ENCODE measurements around the gene ANO1.

ANO1 gene

DNA sequence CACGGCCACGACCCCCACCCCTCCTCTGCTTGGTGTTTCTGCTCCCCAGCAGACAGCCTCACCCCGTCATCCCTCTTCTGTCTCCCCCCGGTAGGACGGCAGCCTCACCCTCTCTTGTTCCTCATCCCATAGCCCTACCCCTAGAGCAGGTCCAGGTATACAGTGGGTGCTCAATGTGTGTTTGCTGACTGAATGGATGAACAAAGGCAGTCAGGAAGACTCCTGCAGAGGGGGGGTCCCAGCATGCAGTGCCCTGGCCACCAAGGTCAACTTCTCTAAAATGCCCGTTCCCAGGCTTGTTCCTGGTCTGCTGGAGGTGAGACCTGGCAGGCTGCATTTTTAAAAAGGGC, 90.3 kb downstream of the ANO1 start:
- H3K4me1 ChIP-seq (ENCODE audit: control insufficient read depth, low read depth, low read length) = no peaks in the 10 kb centered on the region
- H3K27me3 ChIP-seq (ENCODE audit: insufficient read depth, low read length, poor library complexity) = no peaks in the 10 kb centered on the region
- no peak overlapping the region for H3K9ac ChIP-seq (ENCODE audit: low read length)
- H3K4me3 ChIP-seq (ENCODE audit: low read length) = no peak overlapping the region
- H3K79me2 ChIP-seq (ENCODE audit: control insufficient read depth, insufficient read depth, low read length) = no peaks in the 10 kb centered on the region
- H3K56ac ChIP-seq (ENCODE audit: low read length) = no peak overlapping the region
- H2AK5ac ChIP-seq (ENCODE audit: low read length) = no peak overlapping the region
- H3K79me1 ChIP-seq (ENCODE audit: low read length) = no peaks in the 10 kb centered on the region
- no peak overlapping the region for H2BK15ac ChIP-seq (replicated peaks; ENCODE audit: low read depth)
- H3K23ac ChIP-seq (ENCODE audit: low read length) = no peak overlapping the region
- no peak overlapping the region for H3K4me2 ChIP-seq (ENCODE audit: low read length)
- no peak overlapping the region for H3K18ac ChIP-seq (ENCODE audit: low read length)
- WGBS (ENCODE audit: extremely low coverage, insufficient coverage, low lambda C conversion rate) = no CpG with 5 or more reads among the region's 6 CpGs
- H4K5ac ChIP-seq (ENCODE audit: low read length) = no peak overlapping the region
- H3K4ac ChIP-seq (ENCODE audit: low read depth, low read length) = no peak overlapping the region
- no peak overlapping the region for H4K8ac ChIP-seq (ENCODE audit: low read depth, low read length)
- DNase-seq = no peak
- no peak overlapping the region for H2BK5ac ChIP-seq (ENCODE audit: low read length)
- H3K27ac ChIP-seq (ENCODE audit: low read depth, low read length) = no peak overlapping the region
- H3K36me3 ChIP-seq (ENCODE audit: control insufficient read depth, insufficient read depth, low read length) = no peaks in the 10 kb centered on the region
- H2BK120ac ChIP-seq (ENCODE audit: low read depth, low read length) = no peak overlapping the region

DNA sequence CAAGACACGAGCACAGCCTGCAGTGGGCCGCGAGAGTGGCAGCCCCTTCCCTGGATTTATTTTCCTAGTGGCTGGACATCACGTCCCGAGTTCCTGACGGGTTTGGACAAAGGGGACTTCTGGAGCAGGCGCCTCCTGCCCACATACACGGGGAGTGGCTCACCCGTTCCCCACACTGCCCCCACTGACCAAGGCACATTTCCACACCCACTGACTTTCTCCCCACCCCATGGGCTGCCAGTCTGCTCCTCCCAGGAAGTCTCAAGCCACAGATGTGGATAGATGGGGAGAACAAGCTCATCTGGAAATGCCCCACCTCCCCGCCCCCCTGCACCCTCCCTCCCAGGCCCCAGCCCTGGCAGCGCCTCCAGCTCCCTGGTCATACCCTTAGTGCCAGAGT, 91.0 kb downstream of the ANO1 start:
- Histone ChIP-seq H3K4me1 (ENCODE audit: control insufficient read depth, low read depth, low read length) (no peaks in the 10 kb centered on the region), H3K27ac (ENCODE audit: low read depth, low read length) (no peak overlapping the region), H3K4ac (ENCODE audit: low read depth, low read length) (no peak overlapping the region), H3K18ac (ENCODE audit: low read length) (no peak overlapping the region), H3K4me3 (ENCODE audit: low read length) (no peak overlapping the region), H2BK15ac (replicated peaks; ENCODE audit: low read depth) (no peak overlapping the region), H4K5ac (ENCODE audit: low read length) (no peak overlapping the region), H2BK120ac (ENCODE audit: low read depth, low read length) (no peak overlapping the region), H3K56ac (ENCODE audit: low read length) (no peak overlapping the region), H3K36me3 (ENCODE audit: control insufficient read depth, insufficient read depth, low read length) (no peaks in the 10 kb centered on the region), H3K23ac (ENCODE audit: low read length) (no peak overlapping the region), H3K9ac (ENCODE audit: low read length) (no peak overlapping the region), H2AK5ac (ENCODE audit: low read length) (no peak overlapping the region), H3K79me2 (ENCODE audit: control insufficient read depth, insufficient read depth, low read length) (no peaks in the 10 kb centered on the region), H3K27me3 (ENCODE audit: insufficient read depth, low read length, poor library complexity) (no peaks in the 10 kb centered on the region), H3K79me1 (ENCODE audit: low read length) (no peaks in the 10 kb centered on the region), H2BK5ac (ENCODE audit: low read length) (no peak overlapping the region), H3K4me2 (ENCODE audit: low read length) (no peak overlapping the region), H4K8ac (ENCODE audit: low read depth, low read length) (no peak overlapping the region)
- DNase-seq = no peak
- no CpG with 5 or more reads among the region's 11 CpGs for WGBS (ENCODE audit: extremely low coverage, insufficient coverage, low lambda C conversion rate)

DNA sequence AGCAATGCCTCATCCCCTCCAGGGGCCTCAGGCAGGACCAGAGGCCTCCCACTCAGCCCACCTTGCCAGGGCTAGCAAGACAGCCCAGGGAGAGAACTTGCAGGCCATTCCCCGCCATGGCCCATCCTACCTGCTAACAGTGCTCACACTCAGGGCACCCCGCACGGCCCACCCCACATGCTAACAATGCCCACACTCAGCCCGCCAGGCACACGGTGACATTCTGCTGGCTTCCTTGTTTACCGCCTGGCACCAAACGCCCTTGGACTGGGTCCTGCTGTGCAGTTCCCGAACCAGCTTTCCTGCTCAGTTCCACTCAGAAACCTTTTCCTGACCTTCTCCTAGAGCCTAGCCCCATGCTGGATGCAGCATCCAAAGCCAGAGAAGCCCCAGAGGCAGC, 91.5 kb downstream of the ANO1 start:
- H3K56ac ChIP-seq (ENCODE audit: low read length) = no peak overlapping the region
- WGBS (ENCODE audit: extremely low coverage, insufficient coverage, low lambda C conversion rate) = no CpG with 5 or more reads among the region's 8 CpGs
- no peak overlapping the region for H3K27ac ChIP-seq (ENCODE audit: low read depth, low read length)
- no peaks in the 10 kb centered on the region for H3K4me1 ChIP-seq (ENCODE audit: control insufficient read depth, low read depth, low read length)
- H3K9ac ChIP-seq (ENCODE audit: low read length) = no peak overlapping the region
- no peak overlapping the region for H3K18ac ChIP-seq (ENCODE audit: low read length)
- H3K4me3 ChIP-seq (ENCODE audit: low read length) = no peak overlapping the region
- H3K27me3 ChIP-seq (ENCODE audit: insufficient read depth, low read length, poor library complexity) = no peaks in the 10 kb centered on the region
- H3K4me2 ChIP-seq (ENCODE audit: low read length) = no peak overlapping the region
- H4K5ac ChIP-seq (ENCODE audit: low read length) = no peak overlapping the region
- H4K8ac ChIP-seq (ENCODE audit: low read depth, low read length) = no peak overlapping the region
- DNase-seq = no peak
- H2BK5ac ChIP-seq (ENCODE audit: low read length) = no peak overlapping the region
- H3K4ac ChIP-seq (ENCODE audit: low read depth, low read length) = no peak overlapping the region
- H3K79me2 ChIP-seq (ENCODE audit: control insufficient read depth, insufficient read depth, low read length) = no peaks in the 10 kb centered on the region
- no peaks in the 10 kb centered on the region for H3K36me3 ChIP-seq (ENCODE audit: control insufficient read depth, insufficient read depth, low read length)
- H3K79me1 ChIP-seq (ENCODE audit: low read length) = no peaks in the 10 kb centered on the region
- no peak overlapping the region for H2BK120ac ChIP-seq (ENCODE audit: low read depth, low read length)
- no peak overlapping the region for H2AK5ac ChIP-seq (ENCODE audit: low read length)
- no peak overlapping the region for H3K23ac ChIP-seq (ENCODE audit: low read length)
- H2BK15ac ChIP-seq (replicated peaks; ENCODE audit: low read depth) = no peak overlapping the region

DNA sequence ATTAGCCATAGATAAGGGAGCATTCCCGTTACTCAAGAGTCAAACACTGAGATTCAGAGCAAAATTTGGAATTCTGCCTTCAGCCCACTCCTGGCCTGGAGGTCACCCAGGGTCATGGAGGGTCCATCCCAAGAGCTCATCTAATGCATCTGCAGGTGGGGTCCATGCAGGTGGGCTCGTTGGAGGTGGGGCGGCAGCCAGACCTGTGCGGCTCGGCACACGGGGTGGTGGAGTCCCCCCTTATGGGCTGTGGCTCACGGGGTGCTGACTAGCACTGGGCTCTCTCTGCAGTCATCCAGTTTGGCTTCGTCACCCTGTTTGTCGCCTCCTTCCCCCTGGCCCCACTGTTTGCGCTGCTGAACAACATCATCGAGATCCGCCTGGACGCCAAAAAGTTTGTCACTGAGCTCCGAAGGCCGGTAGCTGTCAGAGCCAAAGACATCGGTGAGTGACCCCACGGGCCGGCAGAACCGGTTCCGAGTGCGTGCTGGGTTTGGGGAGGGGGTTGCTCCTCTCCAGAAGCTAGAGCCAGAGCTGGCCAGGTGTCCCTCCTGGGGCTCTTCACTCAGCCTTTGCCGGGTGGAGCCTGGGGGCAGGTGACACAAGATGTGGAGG, 92.6 kb downstream of the ANO1 start:
- Histone ChIP-seq H3K4ac (ENCODE audit: low read depth, low read length) (no peak overlapping the region), H2BK120ac (ENCODE audit: low read depth, low read length) (no peak overlapping the region), H2BK5ac (ENCODE audit: low read length) (no peak overlapping the region), H3K9ac (ENCODE audit: low read length) (no peak overlapping the region), H3K4me1 (ENCODE audit: control insufficient read depth, low read depth, low read length) (no peaks in the 10 kb centered on the region), H3K79me1 (ENCODE audit: low read length) (no peaks in the 10 kb centered on the region), H3K23ac (ENCODE audit: low read length) (no peak overlapping the region), H3K4me2 (ENCODE audit: low read length) (no peak overlapping the region), H3K56ac (ENCODE audit: low read length) (no peak overlapping the region), H3K36me3 (ENCODE audit: control insufficient read depth, insufficient read depth, low read length) (no peaks in the 10 kb centered on the region), H4K5ac (ENCODE audit: low read length) (no peak overlapping the region), H3K79me2 (ENCODE audit: control insufficient read depth, insufficient read depth, low read length) (no peaks in the 10 kb centered on the region), H3K27me3 (ENCODE audit: insufficient read depth, low read length, poor library complexity) (no peaks in the 10 kb centered on the region), H2AK5ac (ENCODE audit: low read length) (no peak overlapping the region), H2BK15ac (replicated peaks; ENCODE audit: low read depth) (no peak overlapping the region), H4K8ac (ENCODE audit: low read depth, low read length) (no peak overlapping the region), H3K18ac (ENCODE audit: low read length) (no peak overlapping the region), H3K27ac (ENCODE audit: low read depth, low read length) (no peak overlapping the region), H3K4me3 (ENCODE audit: low read length) (no peak overlapping the region)
- DNase-seq = no peak
- WGBS (ENCODE audit: extremely low coverage, insufficient coverage, low lambda C conversion rate) = no CpG with 5 or more reads among the region's 22 CpGs

DNA sequence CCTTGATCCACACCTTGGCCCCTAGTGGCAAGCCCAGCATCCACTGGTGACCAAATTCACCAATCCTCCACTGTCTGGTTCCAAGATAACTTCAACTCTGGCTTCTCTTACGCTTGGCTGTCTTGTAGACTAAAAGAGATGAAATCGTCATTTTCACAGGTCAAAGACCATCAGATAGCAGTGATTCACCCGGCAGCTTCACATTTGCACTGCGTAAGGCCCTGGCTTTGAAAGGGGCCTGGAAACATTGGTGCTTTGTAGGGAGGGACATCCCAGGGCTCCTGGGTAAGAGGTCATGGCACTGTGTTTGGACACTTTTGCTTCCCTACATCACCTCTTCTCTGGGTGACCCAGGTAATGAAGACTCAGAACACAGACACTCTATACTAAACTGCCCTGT, 94.9 kb downstream of the ANO1 start:
- H4K5ac ChIP-seq (ENCODE audit: low read length) = no peak overlapping the region
- H3K36me3 ChIP-seq (ENCODE audit: control insufficient read depth, insufficient read depth, low read length) = no peaks in the 10 kb centered on the region
- no peaks in the 10 kb centered on the region for H3K27me3 ChIP-seq (ENCODE audit: insufficient read depth, low read length, poor library complexity)
- no peak overlapping the region for H2BK5ac ChIP-seq (ENCODE audit: low read length)
- WGBS (ENCODE audit: extremely low coverage, insufficient coverage, low lambda C conversion rate) = no CpG with 5 or more reads among the region's 4 CpGs
- H3K4me3 ChIP-seq (ENCODE audit: low read length) = no peak overlapping the region
- H3K79me2 ChIP-seq (ENCODE audit: control insufficient read depth, insufficient read depth, low read length) = no peaks in the 10 kb centered on the region
- H2BK120ac ChIP-seq (ENCODE audit: low read depth, low read length) = no peak overlapping the region
- H3K9ac ChIP-seq (ENCODE audit: low read length) = no peak overlapping the region
- no peak overlapping the region for H3K27ac ChIP-seq (ENCODE audit: low read depth, low read length)
- no peak overlapping the region for H4K8ac ChIP-seq (ENCODE audit: low read depth, low read length)
- no peaks in the 10 kb centered on the region for H3K4me1 ChIP-seq (ENCODE audit: control insufficient read depth, low read depth, low read length)
- no peak overlapping the region for H2BK15ac ChIP-seq (replicated peaks; ENCODE audit: low read depth)
- H3K79me1 ChIP-seq (ENCODE audit: low read length) = no peaks in the 10 kb centered on the region
- no peak overlapping the region for H3K56ac ChIP-seq (ENCODE audit: low read length)
- no peak for DNase-seq
- no peak overlapping the region for H3K4me2 ChIP-seq (ENCODE audit: low read length)
- H3K18ac ChIP-seq (ENCODE audit: low read length) = no peak overlapping the region
- H3K23ac ChIP-seq (ENCODE audit: low read length) = no peak overlapping the region
- no peak overlapping the region for H2AK5ac ChIP-seq (ENCODE audit: low read length)
- H3K4ac ChIP-seq (ENCODE audit: low read depth, low read length) = no peak overlapping the region

DNA sequence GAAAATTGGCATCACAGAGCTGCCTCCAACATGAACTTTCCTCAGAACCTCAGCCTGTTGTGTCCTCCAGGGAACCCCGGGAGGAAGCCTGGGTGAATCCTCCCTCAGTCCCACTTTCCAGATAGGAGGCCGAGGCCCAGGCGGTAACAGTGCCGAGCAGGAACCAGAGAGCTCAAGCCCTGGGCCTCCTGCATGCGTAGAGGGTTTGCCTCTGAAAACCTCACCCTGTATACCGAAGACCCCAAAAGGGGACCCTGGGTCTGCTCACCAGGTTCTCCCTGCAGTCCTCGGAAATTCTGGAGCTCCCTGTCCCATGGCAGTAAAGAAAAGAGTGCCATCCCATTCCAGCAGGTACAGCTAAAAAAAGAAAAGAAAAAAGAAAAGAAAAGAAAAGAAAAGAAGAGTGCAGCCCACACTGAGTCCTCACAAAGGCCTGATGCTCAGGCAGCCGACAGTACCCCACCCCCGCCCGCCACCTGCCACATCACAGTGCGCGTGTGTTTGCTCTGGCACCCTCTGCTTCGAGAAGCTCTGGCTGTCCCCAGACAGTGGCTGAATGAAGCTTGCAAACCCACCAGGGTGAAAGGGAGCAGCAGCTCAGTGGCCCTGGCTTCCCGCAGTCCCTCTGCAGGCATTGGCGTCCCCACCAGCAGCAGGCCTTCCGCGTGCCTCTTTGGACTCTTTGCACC, 96.6 kb downstream of the ANO1 start:
- no peak overlapping the region for H3K4me2 ChIP-seq (ENCODE audit: low read length)
- H2BK120ac ChIP-seq (ENCODE audit: low read depth, low read length) = no peak overlapping the region
- H3K4me1 ChIP-seq (ENCODE audit: control insufficient read depth, low read depth, low read length) = no peaks in the 10 kb centered on the region
- H3K23ac ChIP-seq (ENCODE audit: low read length) = no peak overlapping the region
- H2AK5ac ChIP-seq (ENCODE audit: low read length) = no peak overlapping the region
- H4K5ac ChIP-seq (ENCODE audit: low read length) = no peak overlapping the region
- no CpG with 5 or more reads among the region's 17 CpGs for WGBS (ENCODE audit: extremely low coverage, insufficient coverage, low lambda C conversion rate)
- no peak overlapping the region for H3K4me3 ChIP-seq (ENCODE audit: low read length)
- H3K79me2 ChIP-seq (ENCODE audit: control insufficient read depth, insufficient read depth, low read length) = no peaks in the 10 kb centered on the region
- H4K8ac ChIP-seq (ENCODE audit: low read depth, low read length) = no peak overlapping the region
- no peak overlapping the region for H2BK5ac ChIP-seq (ENCODE audit: low read length)
- H3K27me3 ChIP-seq (ENCODE audit: insufficient read depth, low read length, poor library complexity) = no peaks in the 10 kb centered on the region
- no peak overlapping the region for H3K27ac ChIP-seq (ENCODE audit: low read depth, low read length)
- no peak overlapping the region for H3K56ac ChIP-seq (ENCODE audit: low read length)
- DNase-seq = no peak
- H2BK15ac ChIP-seq (replicated peaks; ENCODE audit: low read depth) = no peak overlapping the region
- no peak overlapping the region for H3K9ac ChIP-seq (ENCODE audit: low read length)
- H3K79me1 ChIP-seq (ENCODE audit: low read length) = no peaks in the 10 kb centered on the region
- H3K4ac ChIP-seq (ENCODE audit: low read depth, low read length) = no peak overlapping the region
- H3K18ac ChIP-seq (ENCODE audit: low read length) = no peak overlapping the region
- H3K36me3 ChIP-seq (ENCODE audit: control insufficient read depth, insufficient read depth, low read length) = no peaks in the 10 kb centered on the region
